IMR-90 (cell line): ENCODE results near the gene CALCOCO1. TPM values are rescaled to one million over a fixed set of nuclear protein-coding genes. Genes with fewer than 3 reads are reported as not detected.

ENCODE experiments used
- ATAC-seq: fragments of 200-7000 bp; cut with Tn5 transposase; 2 replicates; pipeline ENCODE4 v1.9.1; 2020; ENCODE audit warnings: low read depth, mild to moderate bottlenecking, moderate library complexity
- BruUV-seq: library from RNA; stranded (reverse); fragments of 400-500 nt; replicated peaks from 2 replicates; lab custom pipeline; 2021; lab: Mats Ljungman, UMichigan
- CTCF ChIA-PET: fragments of 300-600 bp; formaldehyde crosslinking; extraction: SDS; loops from one replicate; lab custom pipeline; 2021; ENCODE audit warnings: antibody characterized with exemption; lab: Yijun Ruan, JAX
- POLR2A ChIA-PET: fragments of 300-600 bp; sonication (Branson Sonifier 250); formaldehyde crosslinking; loops from one replicate; lab custom pipeline; 2022; ENCODE audit warnings: antibody characterized with exemption; ENCODE audit not compliant: unreplicated experiment; lab: Charles Lee
- DNase-seq: peaks from one replicate; pipeline ENCODE4 v3.0.0; 2013
- H2AFZ ChIP-seq: replicated peaks from 2 replicates; pipeline ENCODE3; 2013; ENCODE audit warnings: low read length, mild to moderate bottlenecking; ENCODE audit not compliant: poor library complexity
- H2AK5ac ChIP-seq: 2 replicates; pipeline ENCODE4 v1.6.1; 2013; ENCODE audit warnings: low read depth, low read length, inconsistent platforms
- H2AK9ac ChIP-seq: replicated peaks from 2 replicates; pipeline ENCODE3; 2013; ENCODE audit warnings: mild to moderate bottlenecking, low read depth, low read length, moderate library complexity; ENCODE audit not compliant: poor library complexity
- H2BK120ac ChIP-seq: 2 replicates; pipeline ENCODE4 v1.6.1; 2013; ENCODE audit warnings: low read depth, low read length, inconsistent platforms
- H2BK15ac ChIP-seq: 3 replicates; pipeline ENCODE4 v1.6.1; 2013; ENCODE audit warnings: low read depth, low read length, inconsistent platforms
- H2BK20ac ChIP-seq: 2 replicates; pipeline ENCODE4 v1.6.1; 2013; ENCODE audit warnings: low read depth, mild to moderate bottlenecking, inconsistent platforms, low read length, moderate library complexity
- H2BK5ac ChIP-seq: 2 replicates; pipeline ENCODE4 v1.6.1; 2013; ENCODE audit warnings: mild to moderate bottlenecking, low read depth, low read length, inconsistent platforms; ENCODE audit not compliant: poor library complexity, severe bottlenecking
- H3K14ac ChIP-seq: replicated peaks from 2 replicates; pipeline ENCODE4 v1.6.1; 2013; ENCODE audit warnings: low read depth, low read length, inconsistent platforms
- H3K18ac ChIP-seq: 2 replicates; pipeline ENCODE4 v1.6.1; 2013; ENCODE audit warnings: low read depth, low read length, control low read depth
- H3K23ac ChIP-seq: 2 replicates; pipeline ENCODE4 v1.6.1; 2013; ENCODE audit warnings: low read depth, low read length, inconsistent platforms
- H3K27ac ChIP-seq: 2 replicates; pipeline ENCODE4 v1.5.1; 2013; ENCODE audit warnings: mild to moderate bottlenecking, control low read depth, low read length; ENCODE audit not compliant: insufficient read depth
- H3K27me3 ChIP-seq: 2 replicates; pipeline ENCODE4 v1.6.1; 2013; ENCODE audit warnings: low read length; ENCODE audit not compliant: control insufficient read depth, insufficient read depth
- H3K36me3 ChIP-seq: 2 replicates; pipeline ENCODE4 v1.6.1; 2013; ENCODE audit warnings: low read length, mixed read lengths; ENCODE audit not compliant: control insufficient read depth, insufficient read depth
- H3K4ac ChIP-seq: 2 replicates; pipeline ENCODE4 v1.6.1; 2013; ENCODE audit warnings: low read depth, low read length, inconsistent platforms
- H3K4me1 ChIP-seq: 2 replicates; pipeline ENCODE4 v1.6.1; 2013; ENCODE audit warnings: low read length, mixed read lengths; ENCODE audit not compliant: control insufficient read depth, insufficient read depth
- H3K4me2 ChIP-seq: 2 replicates; pipeline ENCODE4 v1.6.1; 2013; ENCODE audit warnings: low read depth, mild to moderate bottlenecking, control low read depth, low read length, moderate library complexity
- H3K4me3 ChIP-seq: 2 replicates; pipeline ENCODE4 v1.5.1; 2013; ENCODE audit warnings: low read depth, mild to moderate bottlenecking, control low read depth, low read length, moderate library complexity; ENCODE audit not compliant: insufficient read depth
- H3K56ac ChIP-seq: 2 replicates; pipeline ENCODE4 v1.6.1; 2013; ENCODE audit warnings: low read length, inconsistent platforms; ENCODE audit not compliant: insufficient read depth; ENCODE audit errors: extremely low read depth
- H3K79me1 ChIP-seq, 2 experiments: 2 replicates each; pipeline ENCODE4 v1.6.1; 2013; ENCODE audit warnings: low read length in 2 of 2, inconsistent platforms in 1 of 2, low read depth in 1 of 2
- H3K9ac ChIP-seq: 2 replicates; pipeline ENCODE4 v1.6.1; 2013; ENCODE audit warnings: low read depth, low read length, control low read depth
- H3K9me1 ChIP-seq: 2 replicates; pipeline ENCODE4 v1.6.1; 2013; ENCODE audit warnings: low read length, inconsistent platforms; ENCODE audit not compliant: insufficient read depth
- H3K9me3 ChIP-seq: 2 replicates; pipeline ENCODE4 v1.6.1; 2013; ENCODE audit warnings: low read length; ENCODE audit not compliant: control insufficient read depth, insufficient read depth
- H4K20me1 ChIP-seq: 2 replicates; pipeline ENCODE4 v1.6.1; 2013; ENCODE audit warnings: low read length, inconsistent platforms; ENCODE audit not compliant: insufficient read depth
- H4K5ac ChIP-seq: 2 replicates; pipeline ENCODE4 v1.6.1; 2013; ENCODE audit warnings: mild to moderate bottlenecking, low read depth, low read length, control low read depth
- H4K8ac ChIP-seq, 2 experiments: 2 replicates each; pipeline ENCODE4 v1.6.1; 2013; ENCODE audit warnings: low read depth in 2 of 2, low read length in 2 of 2, control low read depth in 1 of 2, inconsistent platforms in 1 of 2
- H4K91ac ChIP-seq: 2 replicates; pipeline ENCODE4 v1.6.1; 2013; ENCODE audit warnings: low read depth, low read length, inconsistent platforms; ENCODE audit not compliant: insufficient read depth
- CHD1 ChIP-seq: IDR thresholded peaks from 2 replicates; pipeline ENCODE4 v1.6.1; 2012; ENCODE audit warnings: low read depth, low read length, improper control_type of control experiment
- RFX5 ChIP-seq: IDR thresholded peaks from 2 replicates; pipeline ENCODE4 v1.8.0; 2012; ENCODE audit warnings: low read depth, mild to moderate bottlenecking, low read length, moderate library complexity
- WGBS, 2 experiments: methylation state at CpG; one replicate each; pipeline versions ENCODE4 v1.1.5 to v1.1.7; 2013; ENCODE audit warnings: missing lambda C conversion rate in 2 of 2; ENCODE audit not compliant: insufficient read length in 1 of 2; ENCODE audit errors: extremely low coverage in 2 of 2; 5-methylcytosine and 5-hydroxymethylcytosine counted together
- dilution Hi-C: fragments of 300-500 bp; cut with HindIII; formaldehyde crosslinking; loops from one replicate; pipeline ENCODE4 v1.14.3; 2018; ENCODE audit warnings: low sequenced_read_pairs; ENCODE audit not compliant: unreplicated experiment
- in situ Hi-C: fragments of 300-500 bp; cut with MboI; formaldehyde crosslinking; loops from 3 replicates; pipeline ENCODE4 v1.14.3; 2019; ENCODE audit warnings: low sequenced_read_pairs, inconsistent platforms, mixed read lengths
- intact Hi-C: fragments of 100-400 bp; cut with micrococcal nuclease; formaldehyde crosslinking; loops from 2 replicates; pipeline ENCODE4 v1.10.0; 2022
- polyA plus RNA-seq, 3 experiments: library from polyadenylated mRNA; depleted of rRNA; stranded (reverse); fragments of >200 nt; gene quantifications; 2 replicates each; pipeline ENCODE4 v1.2.3, GENCODE V29; 2012; ENCODE audit warnings: low replicate concordance in 1 of 3
- total RNA-seq: library from RNA; depleted of rRNA; stranded (reverse); fragments of >200 nt; gene quantifications from 2 replicates; pipeline ENCODE4 v1.2.3, GENCODE V29; 2012

Gene CALCOCO1
- total and polyA plus RNA-seq, 2 of the 4 experiments (the other 2 are of a cell fraction), result 156 to 169 TPM

DNA sequence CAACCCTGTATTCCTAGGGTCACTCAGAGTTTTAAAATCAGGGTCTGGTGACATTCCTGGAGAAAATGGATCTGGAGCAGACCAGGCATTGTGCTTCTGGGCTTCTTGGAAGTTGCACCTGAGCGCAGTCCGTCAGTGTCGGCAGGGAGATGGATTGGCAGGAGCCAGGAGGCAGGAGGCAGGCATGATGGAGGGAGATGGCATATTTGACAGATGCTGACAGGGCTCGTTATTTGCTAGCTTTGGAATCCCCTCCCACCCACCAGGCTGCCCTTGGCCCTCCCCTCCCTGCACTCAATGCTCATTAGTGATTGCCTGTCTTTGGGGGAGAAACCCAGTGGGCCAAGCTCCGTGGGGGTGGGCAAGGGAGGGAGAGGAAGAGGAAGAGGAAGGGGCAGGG is 19.8 kb upstream of the CALCOCO1 start:
- H2BK5ac ChIP-seq, result no peak overlapping the region
- H2AK9ac ChIP-seq, result no peak overlapping the region
- POLR2A ChIA-PET, result no interaction called here
- H4K20me1 ChIP-seq, result no peaks in the 10 kb centered on the region
- CTCF ChIA-PET, result interaction anchor here (0.6 to 5.3 kb wide), 15 partner anchors 10 to 60 kb away, joined by 3 to 48 read pairs (median 10); partner anchors contain the start of gene CALCOCO1
- H3K9me1 ChIP-seq, result no peaks in the 10 kb centered on the region
- no peak overlapping the region for H2BK20ac ChIP-seq
- no peak overlapping the region for H4K8ac ChIP-seq
- H2BK120ac ChIP-seq, result no peak overlapping the region
- H3K4me2 ChIP-seq, result no peak overlapping the region
- no peak overlapping the region for H2AFZ ChIP-seq
- H3K27ac ChIP-seq, result no peak overlapping the region
- in situ Hi-C loops (loop anchor here (10.0 kb wide), 1 partner anchor 202 kb away; no protein-coding TSS in a partner anchor), dilution Hi-C loops (no loop called here), intact Hi-C loops (loop anchor here (5.0 kb wide), 1 partner anchor 465 kb away; no protein-coding TSS in a partner anchor)
- BruUV-seq, result no TSS peak
- no peak overlapping the region for H4K91ac ChIP-seq
- no peaks in the 10 kb centered on the region for H3K36me3 ChIP-seq
- no peak overlapping the region for H3K4me3 ChIP-seq
- H3K79me1 ChIP-seq, result no peaks in the 10 kb centered on the region
- DNase-seq (no peak), ATAC-seq (no peak)
- H3K9me3 ChIP-seq, result no peaks in the 10 kb centered on the region
- peaks cover 4% of the 10 kb centered on the region; the same call in 1 of the 2 replicates for H3K4me1 ChIP-seq
- H3K27me3 ChIP-seq, result peaks cover 74% of the 10 kb centered on the region
- no peak overlapping the region for H3K56ac ChIP-seq
- no peak overlapping the region for H3K14ac ChIP-seq
- H3K9ac ChIP-seq, result no peak overlapping the region
- no peak overlapping the region for H2AK5ac ChIP-seq
- no peak for TF ChIP-seq CHD1
- TF ChIP-seq RFX5, result no peak
- WGBS, 2 experiments, result 58% methylated on average over 3 of the region's 5 CpGs; no CpG with 5 or more reads in 1 of the 2 experiments
- H2BK15ac ChIP-seq, result no peak overlapping the region
- H3K4ac ChIP-seq, result no peak overlapping the region
- no peak overlapping the region for H3K23ac ChIP-seq
- H3K18ac ChIP-seq, result no peak overlapping the region
- no peak overlapping the region for H4K5ac ChIP-seq
